Mucosa of gallbladder (tissue), 1 donor: Measurements from ENCODE around the gene CSGALNACT2. TPM values are rescaled to one million over a fixed set of nuclear protein-coding genes. Genes with fewer than 3 reads are reported as not detected.
A peak's percentile ranks its signal among the peaks of the same experiment; 100 is the strongest.
"Not testable (repeated sequence)": the region's sequence is repeated elsewhere in the genome, so short reads cannot be mapped to it uniquely, and the experiment has no call there.

Experiments
- DNase-seq: peaks from one replicate; pipeline ENCODE4 v3.0.0-alpha.2; 2020; ENCODE audit warnings: low spot score
- total RNA-seq: library from RNA; stranded (reverse); gene quantifications from one replicate; pipeline ENCODE4 v1.2.1, GENCODE V29; 2021
- donor health status: DM: no; HTN: no; CAD: no.

CSGALNACT2 gene
- total RNA-seq, 1 donor from 2014 or later: 18.0 TPM

- no peak for DNase-seq
Measured at GRCh38 chr10:43177595-43177994, 39.4 kb downstream of the CSGALNACT2 start.

GRCh38 chr10:43181146-43181545, 42.9 kb downstream of the CSGALNACT2 start:
- DNase-seq: no peak

GRCh38 chr10:43183764-43184163, 45.5 kb downstream of the CSGALNACT2 start:
- DNase-seq: not testable (repeated sequence)

GRCh38 chr10:43186150-43186549, 47.9 kb downstream of the CSGALNACT2 start:
- no peak for DNase-seq

DNA sequence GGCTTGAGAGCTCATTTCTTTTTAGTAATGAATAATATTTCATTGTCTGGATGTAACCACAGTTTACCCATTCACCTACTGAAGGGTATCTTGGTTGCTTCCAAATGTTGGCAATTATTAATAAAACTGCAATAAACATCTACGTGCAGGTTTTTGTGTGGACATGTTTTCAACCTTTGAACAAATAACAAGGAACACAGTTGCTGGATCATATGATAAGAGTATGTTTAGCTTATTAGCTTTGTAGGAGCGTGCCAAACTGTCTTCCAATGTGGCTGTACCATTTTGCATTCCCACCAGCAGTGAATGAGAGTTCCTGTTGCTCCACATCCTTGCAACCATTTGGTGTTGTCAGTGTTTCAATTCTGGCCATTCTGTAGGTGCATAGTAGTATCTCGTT, 49.0 kb downstream of the CSGALNACT2 start:
- no peak for DNase-seq

DNA sequence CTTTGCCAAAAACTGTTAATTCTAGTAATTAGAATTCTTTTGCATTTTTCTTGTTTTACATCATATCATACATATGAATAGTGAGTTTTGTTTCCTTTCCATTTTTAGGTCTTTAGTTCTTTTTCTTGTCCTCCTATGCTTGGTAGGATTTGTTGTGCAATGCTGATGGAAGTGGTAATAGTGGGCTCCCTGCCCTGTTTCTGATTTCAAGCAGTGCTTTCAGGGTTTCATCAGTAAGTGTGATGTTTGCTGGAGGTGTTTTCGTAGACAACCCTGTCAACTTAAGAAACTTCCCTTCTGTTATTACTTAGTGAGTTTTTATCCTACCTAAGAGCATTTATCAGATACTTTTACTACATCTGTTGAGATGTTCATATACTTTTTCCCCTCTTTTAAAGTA, 50.5 kb downstream of the CSGALNACT2 start:
- no peak for DNase-seq

DNA sequence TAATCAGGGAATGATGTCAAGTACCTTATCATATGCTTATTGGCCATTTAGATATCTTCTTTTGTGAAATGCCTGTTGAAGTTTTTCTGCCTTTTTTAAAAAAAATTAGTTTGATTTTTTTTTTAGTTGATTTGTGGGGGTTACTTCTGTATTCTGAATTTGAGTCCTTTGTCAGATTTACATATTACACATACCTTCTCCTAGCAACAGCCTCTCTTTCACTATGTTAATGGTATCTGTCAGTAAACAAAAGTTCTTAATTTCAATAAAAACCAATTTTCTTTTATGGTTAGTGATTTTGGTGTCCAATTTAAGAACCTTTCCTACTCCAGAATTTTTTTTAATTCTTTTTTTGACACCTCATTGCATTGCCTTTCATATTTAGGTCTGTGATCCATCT, 52.0 kb downstream of the CSGALNACT2 start:
- no peak for DNase-seq

GRCh38 chr10:43190775-43191174, 52.5 kb downstream of the CSGALNACT2 start:
- DNase-seq: no peak

DNA sequence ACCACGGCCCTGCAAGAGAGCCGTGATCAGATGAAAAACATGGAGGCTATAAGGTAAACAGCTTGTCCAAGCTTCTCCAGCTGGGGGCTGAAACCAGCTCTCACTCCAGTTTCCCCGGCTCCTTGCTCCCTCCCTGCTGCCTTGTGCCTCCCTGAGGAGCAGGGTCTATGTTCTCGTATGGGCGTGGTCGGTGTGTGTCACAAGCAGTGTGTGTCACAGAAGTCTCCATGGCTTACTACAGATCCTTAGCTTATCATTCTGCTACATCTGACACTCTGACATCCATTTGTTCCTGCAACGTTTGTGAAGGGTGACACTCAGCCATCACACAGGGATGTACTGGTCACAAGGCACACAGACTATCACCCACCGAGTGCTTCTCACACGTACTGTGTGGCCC, 54.6 kb downstream of the CSGALNACT2 start:
- DNase-seq: peak; percentile 7

DNA sequence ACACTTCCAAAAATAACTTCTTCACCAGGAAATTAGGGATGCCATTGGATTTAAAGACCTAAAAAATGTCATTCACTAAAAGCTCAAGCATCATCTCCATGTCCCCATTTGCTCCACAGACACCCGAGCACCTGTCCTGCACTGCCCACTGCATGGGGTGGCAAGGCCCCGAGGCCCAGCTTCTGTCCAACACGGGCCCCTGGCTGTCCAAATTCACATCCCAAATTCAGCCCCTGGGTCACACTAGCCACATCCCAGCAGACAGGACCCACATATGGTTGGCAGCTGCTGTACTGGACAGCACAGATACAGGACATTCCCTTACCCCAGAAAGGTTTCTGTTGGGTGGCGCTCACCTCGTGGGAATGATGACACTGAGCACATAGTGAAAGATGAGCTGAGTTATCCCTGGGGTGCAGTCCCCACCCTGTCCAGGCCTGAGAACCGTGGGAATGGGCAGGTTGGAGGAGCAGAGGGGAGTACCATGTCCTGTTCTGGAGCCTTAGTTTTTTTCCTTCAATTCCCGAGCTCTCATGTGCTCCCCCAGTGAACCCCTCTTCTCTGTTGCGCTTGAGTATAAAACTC, 55.3 kb downstream of the CSGALNACT2 start:
- peak; percentile 4 for DNase-seq

DNA sequence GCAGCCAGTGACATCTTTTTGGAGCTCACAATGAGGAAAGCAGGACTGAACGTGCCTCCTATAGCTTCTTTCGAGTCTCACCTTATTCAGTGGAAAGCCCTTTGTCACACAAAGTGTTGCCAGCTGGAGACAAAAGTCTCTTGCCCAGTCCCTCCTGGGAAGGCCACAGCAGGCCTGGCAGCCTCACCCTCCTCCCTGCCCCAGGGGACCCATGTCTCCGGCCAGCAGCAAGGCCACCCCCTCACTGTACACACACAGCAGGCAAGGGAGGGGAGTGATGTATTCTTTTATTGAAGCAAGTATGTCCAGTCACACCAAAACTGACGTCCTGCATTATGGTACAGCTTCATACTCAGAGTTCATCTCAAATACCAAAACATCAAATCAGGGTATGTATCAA, 56.0 kb downstream of the CSGALNACT2 start:
- no peak for DNase-seq

DNA sequence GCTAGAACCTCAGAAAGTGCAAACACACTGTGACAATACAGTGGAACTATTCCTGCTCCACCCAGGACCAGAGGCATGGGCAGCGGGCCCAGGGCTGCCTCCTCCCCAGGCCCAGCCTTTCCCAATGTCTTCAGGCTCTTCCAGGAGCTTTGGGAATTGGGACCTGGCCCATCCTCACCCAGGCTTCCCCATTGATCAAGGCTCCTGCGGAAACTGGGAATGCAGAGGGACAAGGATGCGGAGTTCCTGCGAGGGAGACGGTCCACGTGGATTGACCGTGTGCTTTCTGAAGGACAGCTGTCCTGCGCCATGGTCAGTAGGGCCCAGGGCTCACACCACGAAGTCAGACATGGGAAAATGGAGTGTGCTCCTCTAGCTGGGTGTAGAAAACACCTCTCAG, 56.6 kb downstream of the CSGALNACT2 start:
- DNase-seq: peak; percentile 6

- peak; percentile 5 for DNase-seq
Measured at GRCh38 chr10:43195557-43195956, 57.3 kb downstream of the CSGALNACT2 start.

DNA sequence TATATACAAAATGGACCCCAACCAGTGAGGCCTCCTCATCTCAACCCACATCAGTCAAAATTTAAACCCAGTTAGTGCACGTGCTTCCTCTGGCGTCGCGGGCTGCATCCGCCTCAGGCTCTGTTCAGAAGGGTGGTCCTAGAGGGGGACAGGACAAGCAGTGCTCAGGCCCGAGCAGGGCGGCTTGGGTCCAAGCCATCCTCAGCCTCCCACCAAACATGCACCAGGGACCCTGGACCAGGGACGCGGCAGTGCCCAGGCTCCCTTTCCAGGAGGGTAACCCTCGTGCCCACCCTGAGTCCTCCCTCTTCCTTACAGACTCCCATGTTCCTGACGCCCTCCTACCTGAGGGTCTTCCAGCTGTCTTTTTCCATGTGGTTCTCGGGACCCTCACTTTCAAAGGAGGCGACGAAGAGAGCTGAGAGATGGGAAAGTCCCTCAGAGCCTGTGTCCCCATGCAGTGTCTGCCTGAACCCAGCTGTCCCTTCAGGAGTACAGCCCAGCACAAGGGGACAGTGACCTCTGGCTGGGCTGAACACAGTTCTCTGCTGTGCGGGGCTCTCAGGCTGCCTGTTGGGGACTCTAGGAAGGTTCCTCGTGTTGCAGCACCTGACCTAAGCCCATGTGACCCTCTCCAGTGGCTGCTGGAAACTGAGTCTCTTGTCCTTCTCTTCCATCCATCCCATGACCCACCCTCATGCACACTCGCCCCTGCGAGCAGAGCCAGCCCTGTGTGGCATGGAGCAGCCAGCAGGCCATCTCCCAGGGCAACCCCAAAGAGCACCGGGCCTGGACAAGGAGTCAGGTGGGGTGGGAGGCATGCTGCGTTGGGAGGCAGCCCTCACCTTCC, 58.1 kb downstream of the CSGALNACT2 start:
- DNase-seq: peak; percentile 5

- peak; percentile 9 for DNase-seq
Measured at GRCh38 chr10:43196981-43197833, 59.0 kb downstream of the CSGALNACT2 start.

GRCh38 chr10:43197834-43198681, 59.8 kb downstream of the CSGALNACT2 start:
- DNase-seq: peak; percentile 2

DNA sequence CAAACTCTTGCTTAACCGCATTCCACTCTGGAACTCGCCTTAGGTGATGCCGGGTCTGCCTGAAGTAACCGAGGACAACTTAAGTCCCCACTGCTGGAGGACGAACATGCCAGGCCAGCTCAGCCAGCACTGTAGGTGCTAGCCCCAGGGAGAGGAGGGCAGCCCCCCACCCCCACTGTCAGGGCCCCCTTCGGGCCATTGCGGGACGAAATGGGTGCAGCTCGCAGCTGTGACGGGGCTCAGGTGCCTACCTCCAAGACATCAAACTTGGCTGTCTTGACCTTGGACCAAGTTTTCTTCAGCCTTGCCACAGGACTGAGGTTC, 60.4 kb downstream of the CSGALNACT2 start:
- DNase-seq: peak; percentile 8

DNA sequence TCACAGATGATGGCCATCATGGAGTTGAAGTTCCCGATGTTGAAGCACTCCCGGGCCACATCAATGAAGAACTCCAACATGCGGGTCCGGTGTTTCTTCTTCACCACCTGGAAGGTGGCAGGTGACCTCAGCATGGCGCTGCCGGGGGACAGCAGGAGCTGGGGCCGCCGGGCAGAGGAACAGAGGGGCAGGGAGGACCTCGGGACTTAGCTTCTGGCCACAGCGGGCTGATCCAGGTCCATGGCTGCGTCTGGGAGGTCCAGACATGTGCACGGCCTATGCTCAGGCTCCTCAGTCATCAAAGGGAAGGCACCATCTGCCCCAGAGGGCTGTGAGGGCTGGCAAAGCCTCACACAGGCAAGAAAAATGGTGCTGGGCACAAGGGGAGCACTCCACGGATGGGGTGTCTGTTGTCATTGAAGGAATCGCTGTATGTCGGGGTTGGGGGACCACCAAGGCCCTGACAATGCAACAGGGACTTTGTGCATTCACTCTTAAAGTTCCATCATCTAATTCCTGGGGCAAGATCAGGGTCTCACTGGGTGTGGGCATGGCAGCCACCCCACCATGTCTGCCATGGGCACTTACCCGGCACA, 60.9 kb downstream of the CSGALNACT2 start:
- DNase-seq: peak; percentile 7

- DNase-seq: peak; percentile 7
Measured at GRCh38 chr10:43199684-43200537, 61.7 kb downstream of the CSGALNACT2 start.
